Ovary (tissue), 9 donors: ENCODE measurements around the gene B2M. TPM values are rescaled to one million over a fixed set of nuclear protein-coding genes. Genes with fewer than 3 reads are reported as not detected.
A peak's percentile ranks its signal among the peaks of the same experiment; 100 is the strongest.
"Not testable (repeated sequence)": the region's sequence is repeated elsewhere in the genome, so short reads cannot be mapped to it uniquely, and the experiment has no call there.

Experiments
- DNase-seq, 5 donors: peaks; one replicate each; pipeline ENCODE4 v3.0.0-alpha.2; 2019 to 2020
- H3K27ac ChIP-seq, 2 donors: fragments of 200-600 bp; one replicate each; pipeline versions ENCODE4 v1.5.1 to v1.8.0; 2019 to 2022
- H3K27me3 ChIP-seq: fragments of 200-600 bp; one replicate; pipeline ENCODE4 v1.8.0; 2022
- H3K36me3 ChIP-seq: fragments of 200-600 bp; sonication (generic); one replicate; pipeline ENCODE4 v1.5.1; 2019
- H3K4me1 ChIP-seq: one replicate; pipeline ENCODE4 v1.8.1; 2013; ENCODE audit warnings: mild to moderate bottlenecking, moderate library complexity; ENCODE audit not compliant: insufficient read depth
- H3K4me3 ChIP-seq: fragments of 200-600 bp; sonication (generic); one replicate; pipeline ENCODE4 v1.5.1; 2017
- H3K9me3 ChIP-seq, 2 donors: fragments of 200-600 bp in 1 of 2; sonication (generic) in 1 of 2; one replicate each; pipeline versions ENCODE4 v1.5.1 to v1.8.1; 2013 to 2019; ENCODE audit warnings: mild to moderate bottlenecking in 1 of 2, moderate library complexity in 1 of 2
- EP300 ChIP-seq: sonication (generic); formaldehyde crosslinking; IDR thresholded peaks from one replicate; pipeline ENCODE4 v1.6.1; 2017; ENCODE audit warnings: antibody characterized with exemption
- POLR2A ChIP-seq: fragments of 450-650 bp; IDR thresholded peaks from one replicate; pipeline ENCODE4 v1.6.1; 2017; ENCODE audit warnings: antibody characterized with exemption, mild to moderate bottlenecking, moderate library complexity
- WGBS, 3 donors: extraction: QIAGEN DNeasy Blood & Tissue Kit in 1 of 3; methylation state at CpG; one replicate each; pipeline versions ENCODE4 v1.1.5 to v1.1.7; 2013 to 2017; 5-methylcytosine and 5-hydroxymethylcytosine counted together
- intact Hi-C, 4 donors: fragments of 100-400 bp; cut with DNase I; formaldehyde crosslinking; loops; one replicate each; pipeline versions ENCODE4 v1.11.0 to v1.15.1; 2022 to 2023
- polyA plus RNA-seq, 2 donors: library from polyadenylated mRNA; stranded (reverse); fragments of 200-250 nt in 1 of 2; fragments of 350-450 nt in 1 of 2; fragmentation: Illumina TruSeq in 1 of 2; extraction: RNeasy Lipid Tissue Mini Kit (QIAGEN cat#74804) in 1 of 2; gene quantifications; one replicate each; pipeline ENCODE4 v1.2.3, GENCODE V29; 2013 to 2014
- total RNA-seq, 7 donors: library from RNA; depleted of rRNA in 2 of 7; stranded (reverse); fragments of >200 nt in 2 of 7; fragmentation: NEBNext Ultra II Directional in 3 of 7; extraction: Animal tissue kit (Norgen Biotek cat#: 25700) in 3 of 7; gene quantifications; one replicate each; pipeline versions ENCODE4 v1.1.0 to v1.2.4, GENCODE V29; 2016 to 2023
- TF ChIP-seq, protein P1 (sequence below), 3 donors: fragments of 450-650 bp in 2 of 3; fragments of 200-600 bp in 1 of 3; IDR thresholded peaks; one replicate each; pipeline versions ENCODE4 v1.5.1 to v1.8.0; 2016 to 2022; ENCODE audit warnings: antibody characterized with exemption in 3 of 3, mild to moderate bottlenecking in 1 of 3
- donor health status: DM: no; HTN: no; CAD: no; lungs with moderate emphysema.
- donor health status: DM: no; HTN: no; CAD: no.
- donor health status: Bipolar disorder and iron deficiency.
- donor health status: DM: yes; HTN: yes; CAD: no.
- donor health status: DM: no; HTN: no; CAD: no.
- donor health status: DM: yes; HTN: yes; CAD: no.

The B2M gene
- total and polyA plus RNA-seq, 9 donors: 827 to 6,504 (median 1,371) TPM

GRCh38 chr15:44736181-44736765, 25.0 kb downstream of the B2M start, which contains the start of gene TRIM69:
Gene TRIM69, plus strand, starts transcription at chr15:44736528. Its CDS starts 177 bp downstream, at chr15:44736705.
- Histone ChIP-seq H3K27me3 (no peaks in the 10 kb centered on the region), H3K36me3 (no peaks in the 10 kb centered on the region), H3K4me1 (peaks cover 2% of the 10 kb centered on the region), H3K4me3 (no peak within 1 kb of the TSS), H3K27ac (peak within 1 kb of the TSS; percentile 24 to 63), H3K9me3 (no peaks in the 10 kb centered on the region)
- intact Hi-C loops: loop anchor here in 3 of 4 donors (5.0 kb wide), 1 partner anchor 74 kb away; the partner anchor contains the start of gene SPG11 (in 3 of the 3)
- TF ChIP-seq POLR2A: no peak
- no peak for DNase-seq
- WGBS, 3 donors: 76 to 89% (median 83%) methylated on average over 3 of the region's 3 CpGs

- no peaks in the 10 kb centered on the region for H3K36me3 ChIP-seq
- intact Hi-C loops: loop anchor here in 3 of 4 donors (5.0 kb wide), 1 partner anchor 76 kb away; the partner anchor contains the start of gene SPG11 (in 3 of the 3)
- 62 to 67% (median 63%) methylated on average over 3 of the region's 3 CpGs for WGBS, 3 donors
- no peak overlapping the region for H3K4me3 ChIP-seq
- no peaks in the 10 kb centered on the region for H3K9me3 ChIP-seq
- H3K27me3 ChIP-seq: no peaks in the 10 kb centered on the region
- no peak overlapping the region for H3K27ac ChIP-seq
- DNase-seq: no peak
- peaks cover 2% of the 10 kb centered on the region for H3K4me1 ChIP-seq
- TF ChIP-seq EP300: no peak
- TF ChIP-seq, protein P1, sequence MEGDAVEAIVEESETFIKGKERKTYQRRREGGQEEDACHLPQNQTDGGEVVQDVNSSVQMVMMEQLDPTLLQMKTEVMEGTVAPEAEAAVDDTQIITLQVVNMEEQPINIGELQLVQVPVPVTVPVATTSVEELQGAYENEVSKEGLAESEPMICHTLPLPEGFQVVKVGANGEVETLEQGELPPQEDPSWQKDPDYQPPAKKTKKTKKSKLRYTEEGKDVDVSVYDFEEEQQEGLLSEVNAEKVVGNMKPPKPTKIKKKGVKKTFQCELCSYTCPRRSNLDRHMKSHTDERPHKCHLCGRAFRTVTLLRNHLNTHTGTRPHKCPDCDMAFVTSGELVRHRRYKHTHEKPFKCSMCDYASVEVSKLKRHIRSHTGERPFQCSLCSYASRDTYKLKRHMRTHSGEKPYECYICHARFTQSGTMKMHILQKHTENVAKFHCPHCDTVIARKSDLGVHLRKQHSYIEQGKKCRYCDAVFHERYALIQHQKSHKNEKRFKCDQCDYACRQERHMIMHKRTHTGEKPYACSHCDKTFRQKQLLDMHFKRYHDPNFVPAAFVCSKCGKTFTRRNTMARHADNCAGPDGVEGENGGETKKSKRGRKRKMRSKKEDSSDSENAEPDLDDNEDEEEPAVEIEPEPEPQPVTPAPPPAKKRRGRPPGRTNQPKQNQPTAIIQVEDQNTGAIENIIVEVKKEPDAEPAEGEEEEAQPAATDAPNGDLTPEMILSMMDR (IDR thresholded peaks at IDR 0.05): peak; percentile 63 to 78 (median 72)
These were observed 27.1 kb downstream of the B2M start for GRCh38 chr15:44738340-44738984.

DNA sequence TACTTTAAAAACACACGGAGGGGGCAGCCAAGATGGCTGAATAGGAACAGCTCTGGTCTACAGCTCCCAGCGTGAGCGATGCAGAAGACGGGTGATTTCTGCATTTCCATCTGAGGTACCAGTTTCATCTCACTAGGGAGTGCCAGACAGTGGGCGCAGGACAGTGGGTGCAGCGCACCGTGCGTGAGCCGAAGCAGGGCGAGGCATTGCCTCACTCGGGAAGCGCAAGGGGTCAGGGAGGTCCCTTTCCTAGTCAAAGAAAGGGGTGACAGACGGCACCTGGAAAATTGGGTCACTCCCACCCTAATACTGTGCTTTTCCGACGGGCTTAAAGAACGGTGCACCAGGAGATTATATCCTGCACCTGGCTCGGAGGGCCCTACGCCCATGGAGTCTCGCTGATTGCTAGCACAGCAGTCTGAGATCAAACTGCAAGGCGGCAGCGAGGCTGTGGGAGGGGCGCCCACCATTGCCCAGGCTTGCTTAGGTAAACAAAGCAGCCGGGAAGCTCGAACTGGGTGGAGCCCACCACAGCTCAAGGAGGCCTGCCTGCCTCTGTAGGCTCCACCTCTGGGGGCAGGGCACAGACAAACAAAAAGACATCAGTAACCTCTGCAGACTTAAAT, 28.0 kb downstream of the B2M start:
- H3K36me3 ChIP-seq, H3K27me3 ChIP-seq, H3K27ac ChIP-seq, H3K9me3 ChIP-seq, H3K4me3 ChIP-seq, DNase-seq, H3K4me1 ChIP-seq: not testable (repeated sequence)
- 83 to 87% (median 85%) methylated on average over 20 to 24 of the region's 24 CpGs for WGBS, 3 donors
- intact Hi-C loops: loop anchor here in 3 of 4 donors (5.0 kb wide), 1 partner anchor 77 kb away; the partner anchor contains the start of gene SPG11 (in 3 of the 3)

DNA sequence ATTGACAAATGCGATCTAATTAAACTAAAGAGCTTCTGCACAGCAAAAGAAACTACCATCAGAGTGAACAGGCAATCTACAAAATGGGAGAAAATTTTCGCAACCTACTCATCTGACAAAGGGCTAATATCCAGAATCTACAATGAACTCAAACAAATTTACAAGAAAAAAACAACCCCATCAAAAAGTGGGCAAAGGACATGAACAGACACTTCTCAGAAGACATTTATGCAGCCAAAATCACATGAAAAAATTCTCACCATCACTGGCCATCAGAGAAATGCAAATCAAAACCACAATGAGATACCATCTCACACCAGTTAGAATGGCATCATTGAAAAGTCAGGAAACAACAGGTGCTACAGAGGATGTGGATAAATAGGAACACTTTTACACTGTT, 32.1 kb downstream of the B2M start:
- H3K4me3 ChIP-seq, H3K9me3 ChIP-seq, H3K36me3 ChIP-seq, H3K4me1 ChIP-seq, H3K27me3 ChIP-seq, DNase-seq, H3K27ac ChIP-seq, intact Hi-C loops: not testable (repeated sequence)
- 96 to 98% (median 97%) methylated on average over 1 to 2 of the region's 2 CpGs for WGBS, 3 donors

DNA sequence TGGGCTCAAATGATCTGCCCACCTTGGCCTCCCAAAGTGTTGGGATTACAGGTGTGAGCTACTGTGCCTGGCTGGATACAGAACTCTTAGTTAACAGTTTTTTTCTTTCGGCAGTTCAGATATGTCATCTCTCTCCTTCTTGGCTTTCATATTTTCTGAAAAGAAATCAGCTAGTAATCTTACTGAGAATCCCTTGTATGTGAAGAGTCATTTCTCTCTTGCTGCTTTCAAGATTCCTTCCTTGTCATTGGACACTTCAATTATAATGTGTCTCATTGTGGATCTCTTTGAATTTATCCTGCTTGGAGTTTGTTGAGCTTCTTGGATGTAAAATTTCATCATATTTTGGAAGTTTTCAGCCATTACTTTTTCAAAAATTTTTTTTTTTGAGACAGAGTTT, 42.0 kb downstream of the B2M start:
- 91 to 100% (median 95%) methylated on average over 1 of the region's 1 CpG for WGBS, 3 donors

More for the DNA sequence above, 42.0 kb downstream of the B2M start:
- TF ChIP-seq, protein P1 (IDR thresholded peaks at IDR 0.05): no peak
- TF ChIP-seq POLR2A: no peak
- H3K27ac ChIP-seq: no peak overlapping the region
- no peaks in the 10 kb centered on the region for H3K27me3 ChIP-seq
- H3K4me3 ChIP-seq: no peak overlapping the region
- no peaks in the 10 kb centered on the region for H3K36me3 ChIP-seq
- intact Hi-C loops: no loop called here
- DNase-seq: no peak
- no peaks in the 10 kb centered on the region for H3K9me3 ChIP-seq
- H3K4me1 ChIP-seq: no peaks in the 10 kb centered on the region
